ENCODE results near the gene TXNDC9.
"Not testable (repeated sequence)": the region's sequence is repeated elsewhere in the genome, so short reads cannot be mapped to it uniquely, and the experiment has no call there.

TXNDC9 gene

GRCh38 chr2:99317873-99318200 lies 18.3 kb downstream of the TXNDC9 start:
- DNase-seq = not testable (repeated sequence)

- no peak for DNase-seq
Measured at GRCh38 chr2:99317161-99317872, 18.8 kb downstream of the TXNDC9 start.

DNA sequence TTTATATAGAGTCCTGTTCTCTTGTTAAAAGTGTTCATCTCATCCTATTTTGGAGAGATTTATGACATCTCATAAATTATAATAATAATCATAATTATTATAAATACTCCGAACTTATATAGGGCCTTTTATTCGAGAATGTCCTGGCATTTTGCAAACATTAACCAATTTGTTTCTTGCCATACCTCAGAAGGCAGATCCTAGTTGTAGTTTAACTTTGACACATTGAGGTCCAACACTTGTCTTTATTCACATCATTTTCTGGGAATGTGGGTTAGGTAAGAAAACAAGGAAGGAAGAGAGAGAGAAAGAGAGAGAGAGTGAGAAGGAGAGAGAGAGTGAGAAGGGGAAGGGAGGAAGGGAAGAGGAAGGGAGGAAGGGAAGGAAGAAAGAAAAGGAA lies 35.0 kb downstream of the TXNDC9 start, which contains the start of gene LYG1:
TSS of gene LYG1 (minus strand) at position 101 of the 400 bp plus-strand sequence. CDS start 5,527 bp downstream, outside the sequence.
- DNase-seq = not testable (repeated sequence)

DNA sequence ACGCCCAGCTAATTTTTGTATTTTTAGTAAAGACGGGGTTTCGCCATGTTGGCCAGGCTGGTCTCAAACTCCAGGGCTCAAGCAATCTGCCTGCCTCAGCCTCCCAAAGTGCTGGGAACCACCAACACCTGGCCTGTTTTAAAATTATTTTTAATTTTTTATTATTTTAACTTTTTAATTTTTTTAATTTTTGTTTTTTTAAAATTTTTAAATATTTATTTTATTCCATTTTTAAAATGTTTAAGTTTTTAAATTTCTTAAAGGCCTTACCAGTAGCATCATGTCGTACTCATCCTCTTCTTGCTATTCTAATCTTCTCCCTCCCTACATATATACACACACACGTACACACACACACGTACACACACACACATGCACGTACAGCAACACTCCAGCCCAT lies 36.6 kb downstream of the TXNDC9 start:
- no peak for DNase-seq

DNA sequence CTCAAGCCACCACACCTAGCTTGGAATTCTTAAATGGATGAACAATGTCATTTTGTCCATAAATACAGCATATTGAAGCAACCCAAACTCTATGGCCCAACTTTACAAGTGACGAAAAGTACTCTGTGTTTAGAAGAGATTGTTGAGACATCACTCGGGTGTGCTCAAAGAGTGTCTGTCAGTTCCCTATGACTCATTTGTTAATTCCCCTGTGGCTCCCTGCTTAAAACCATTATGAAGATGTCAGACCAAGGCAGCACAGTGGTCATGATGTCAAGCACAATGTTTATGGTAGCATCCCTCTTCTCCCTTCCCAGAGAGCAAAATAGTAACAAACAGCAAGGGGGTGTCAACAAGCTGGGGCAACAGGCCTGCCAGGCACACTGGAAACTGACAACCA lies 38.1 kb downstream of the TXNDC9 start:
- DNase-seq = no peak

DNA sequence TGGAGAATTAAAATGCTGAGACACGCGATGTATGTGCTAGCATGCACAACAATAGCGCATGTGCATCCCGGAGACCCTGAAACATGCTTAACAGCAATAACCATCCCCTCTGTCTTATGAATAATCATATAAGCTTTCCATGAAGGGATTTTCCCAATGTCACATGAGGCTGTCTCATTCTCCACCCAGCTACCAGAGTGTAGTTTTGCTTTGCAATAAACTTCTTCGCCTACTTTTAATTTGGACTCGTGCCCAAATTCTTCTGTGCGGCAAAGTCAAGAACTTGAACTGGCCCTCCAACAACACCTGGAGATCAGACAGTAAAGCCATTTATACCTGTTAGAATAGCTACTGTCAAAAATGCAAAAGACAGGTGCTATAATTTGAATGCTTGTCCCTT lies 50.6 kb downstream of the TXNDC9 start:
- peak; percentile 87 for DNase-seq

- no peak for DNase-seq
Measured at GRCh38 chr2:99279969-99280695, 56.0 kb downstream of the TXNDC9 start.

- peak; percentile 40 for DNase-seq
Measured at GRCh38 chr2:99278793-99279291, 57.3 kb downstream of the TXNDC9 start.

GRCh38 chr2:99278195-99278765 lies 57.9 kb downstream of the TXNDC9 start:
- not testable (repeated sequence) for DNase-seq

- no peak for DNase-seq
Measured at GRCh38 chr2:99275882-99276281, 60.3 kb downstream of the TXNDC9 start.
